Stimulated activated CD8-positive, alpha-beta memory T cell treated with anti-CD3 and anti-CD28 coated beads, Interleukin-4, amount 100 ng/mL, for 4 hours (primary cell): ENCODE measurements around the gene ARHGEF4.
"Not testable (repeated sequence)": the region's sequence is repeated elsewhere in the genome, so short reads cannot be mapped to it uniquely, and the experiment has no call there.

Source experiments
- DNase-seq, 2 donors: peaks; one replicate each; pipeline ENCODE4 v3.0.0-alpha.2; 2020; ENCODE audit warnings: low read depth in 2 of 2, low spot score in 1 of 2

The ARHGEF4 gene

DNA sequence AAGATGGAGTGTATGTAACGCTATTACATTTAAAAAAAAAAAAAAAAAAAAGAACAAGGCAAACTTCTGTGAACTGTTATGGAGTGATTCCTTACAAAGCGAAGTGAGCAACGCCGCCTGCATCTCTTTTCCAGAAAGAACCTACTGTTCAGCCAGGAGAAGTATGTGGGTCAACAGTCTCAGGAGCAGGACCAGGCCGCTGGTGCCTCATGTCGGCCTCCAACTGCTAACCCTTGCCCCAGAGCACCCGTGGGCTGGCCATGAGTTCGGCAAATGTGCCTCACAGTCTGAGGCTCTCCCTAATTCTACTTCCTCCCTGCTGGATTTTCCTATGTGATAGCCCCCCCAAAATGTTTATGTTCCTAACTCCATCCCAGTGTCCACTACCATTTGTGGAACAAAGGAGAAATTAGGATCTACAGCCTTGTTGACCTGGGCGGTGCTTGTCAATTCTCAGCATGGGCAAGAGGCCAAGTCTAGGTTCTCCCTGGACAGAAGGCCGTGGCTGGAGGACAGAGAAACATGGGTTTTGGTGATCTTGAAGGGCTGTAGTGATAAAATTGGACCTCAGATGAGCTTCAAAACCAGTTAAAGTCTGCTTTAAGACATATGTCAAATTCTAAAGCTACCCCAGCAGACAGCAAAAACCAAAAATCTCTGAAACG lies 240.6 kb downstream of the ARHGEF4 start:
- DNase-seq = no peak

DNA sequence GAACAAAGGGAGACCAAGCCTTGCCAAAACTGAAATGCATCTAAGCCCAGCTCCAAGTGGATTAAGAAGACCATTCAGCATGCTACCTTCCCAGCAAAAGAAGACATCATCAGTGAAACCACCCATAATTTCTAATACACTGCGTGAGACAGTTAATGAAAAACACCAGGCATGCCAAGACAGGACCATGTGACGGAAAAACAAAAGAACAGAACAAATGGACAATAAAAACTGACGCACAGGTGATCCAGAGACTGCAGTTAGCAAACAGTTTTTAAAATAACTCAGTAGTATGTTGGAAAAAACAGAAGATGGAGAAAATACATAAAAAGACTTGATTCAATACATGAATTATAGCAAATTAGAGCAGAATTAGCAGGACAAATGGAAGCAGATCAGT lies 241.3 kb downstream of the ARHGEF4 start:
- no peak for DNase-seq

- DNase-seq = not testable (repeated sequence)
These were observed 243.2 kb downstream of the ARHGEF4 start for GRCh38 chr2:131079931-131080330.

GRCh38 chr2:131081190-131081589 lies 244.5 kb downstream of the ARHGEF4 start:
- no peak for DNase-seq

DNA sequence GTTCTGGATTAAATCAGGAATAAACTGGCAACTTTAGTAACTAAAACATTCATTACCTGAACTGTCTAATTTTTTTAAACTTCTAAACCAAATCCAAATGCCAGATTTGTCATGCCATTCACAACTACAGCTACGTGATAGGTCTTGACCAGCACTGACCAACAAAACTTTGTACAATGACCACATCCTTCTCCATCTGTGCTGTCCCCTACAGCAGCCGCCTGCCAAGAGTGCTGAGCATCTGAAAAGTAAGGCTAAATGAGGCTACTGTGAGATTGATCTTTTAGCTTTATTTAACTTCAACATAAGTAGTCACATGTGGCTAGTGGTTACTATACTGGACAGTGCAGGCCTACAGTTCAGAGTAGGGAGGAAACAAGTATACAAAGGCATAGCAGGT lies 248.9 kb downstream of the ARHGEF4 start:
- DNase-seq = no peak

- no peak for DNase-seq
These were observed 255.8 kb downstream of the ARHGEF4 start for GRCh38 chr2:131092458-131093005.

DNA sequence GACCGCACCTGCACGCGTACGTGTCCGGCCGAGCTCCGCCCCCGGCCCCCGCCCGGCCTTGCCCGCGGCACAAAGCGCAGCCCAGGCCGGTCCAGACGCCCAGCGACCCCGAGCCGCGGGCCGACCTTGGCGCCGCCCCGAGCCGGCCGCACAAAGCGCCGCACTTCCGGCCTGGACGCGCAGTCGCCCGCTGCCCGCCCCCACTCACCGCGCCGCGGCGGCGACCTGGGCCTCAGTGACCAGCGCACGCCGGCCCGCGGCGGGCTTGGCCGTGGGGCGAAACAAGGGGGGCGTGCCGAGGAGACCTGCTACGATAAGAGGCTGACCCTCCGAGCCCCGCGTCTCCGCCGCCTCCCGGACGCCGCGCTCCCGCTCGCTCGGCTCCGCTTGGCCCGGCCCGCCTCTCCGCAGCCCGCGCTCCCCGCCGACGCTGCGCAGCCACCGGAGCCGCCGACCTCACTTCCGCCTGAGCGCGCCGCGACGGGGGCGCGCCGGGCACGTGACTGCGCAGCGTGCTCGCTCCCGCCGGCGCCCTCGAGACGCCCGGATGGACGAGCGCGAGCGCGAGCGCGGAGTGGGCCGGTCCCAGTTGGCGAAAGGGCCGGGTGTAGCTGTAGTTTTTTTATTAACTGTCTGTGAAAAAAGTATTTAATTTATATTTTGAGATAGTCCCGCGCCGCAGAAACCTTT lies 256.4 kb downstream of the ARHGEF4 start, which contains the start of gene FAM168B:
TSS of gene FAM168B (minus strand) at position 455 of the 690 bp plus-strand sequence. CDS start 10,814 bp downstream, outside the sequence.
- DNase-seq = peak; percentile 65 to 73

- peak in 1 of 2 donors; percentile 56 for DNase-seq
These were observed 257.2 kb downstream of the ARHGEF4 start for GRCh38 chr2:131093696-131094462.

DNA sequence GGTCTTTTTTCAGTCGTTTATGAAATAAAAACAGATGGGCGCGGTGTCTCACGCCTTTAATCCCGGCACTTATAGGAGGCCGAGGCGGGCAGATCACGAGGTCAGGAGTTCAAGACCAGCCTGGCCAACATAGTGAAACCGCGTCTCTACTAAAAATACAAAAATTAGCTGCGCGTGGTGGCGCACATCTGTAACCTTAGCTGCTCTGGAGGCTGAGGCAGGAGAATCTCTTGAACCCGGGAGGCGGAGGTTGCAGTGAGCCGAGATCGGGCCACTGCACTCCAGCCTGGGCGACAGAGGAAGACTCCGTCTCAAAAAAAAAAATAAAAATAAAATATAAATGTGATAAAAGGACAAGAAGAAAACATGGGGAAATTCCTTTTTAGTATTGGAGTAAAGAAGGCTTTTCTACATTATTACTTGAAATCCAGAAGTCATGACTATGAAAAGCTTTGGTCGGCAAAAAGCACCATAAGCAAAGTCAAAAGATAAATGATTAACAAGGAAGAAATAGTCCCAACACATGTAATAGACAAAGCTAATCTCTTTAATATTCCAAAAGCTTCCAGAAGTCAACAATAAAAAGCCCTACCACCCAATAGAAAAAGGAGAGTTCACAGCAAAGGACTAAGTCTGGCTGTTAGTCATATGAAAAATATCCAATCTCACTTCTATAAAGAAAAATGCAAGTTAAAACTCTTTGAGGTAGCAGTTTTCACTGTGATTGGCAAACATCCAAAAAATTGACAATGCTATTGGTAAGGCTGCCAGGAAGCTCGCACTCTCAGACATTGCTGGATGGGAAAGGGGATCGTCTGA lies 258.0 kb downstream of the ARHGEF4 start:
- no peak for DNase-seq
